NCI-H748 (cell line): ENCODE data around the gene GNB1.

Experiments used
- DNase-seq: peaks from one replicate; lab custom pipeline; 2025; ENCODE audit not compliant: unreplicated experiment; lab: John Stamatoyannopoulos, UW

The GNB1 gene

DNA sequence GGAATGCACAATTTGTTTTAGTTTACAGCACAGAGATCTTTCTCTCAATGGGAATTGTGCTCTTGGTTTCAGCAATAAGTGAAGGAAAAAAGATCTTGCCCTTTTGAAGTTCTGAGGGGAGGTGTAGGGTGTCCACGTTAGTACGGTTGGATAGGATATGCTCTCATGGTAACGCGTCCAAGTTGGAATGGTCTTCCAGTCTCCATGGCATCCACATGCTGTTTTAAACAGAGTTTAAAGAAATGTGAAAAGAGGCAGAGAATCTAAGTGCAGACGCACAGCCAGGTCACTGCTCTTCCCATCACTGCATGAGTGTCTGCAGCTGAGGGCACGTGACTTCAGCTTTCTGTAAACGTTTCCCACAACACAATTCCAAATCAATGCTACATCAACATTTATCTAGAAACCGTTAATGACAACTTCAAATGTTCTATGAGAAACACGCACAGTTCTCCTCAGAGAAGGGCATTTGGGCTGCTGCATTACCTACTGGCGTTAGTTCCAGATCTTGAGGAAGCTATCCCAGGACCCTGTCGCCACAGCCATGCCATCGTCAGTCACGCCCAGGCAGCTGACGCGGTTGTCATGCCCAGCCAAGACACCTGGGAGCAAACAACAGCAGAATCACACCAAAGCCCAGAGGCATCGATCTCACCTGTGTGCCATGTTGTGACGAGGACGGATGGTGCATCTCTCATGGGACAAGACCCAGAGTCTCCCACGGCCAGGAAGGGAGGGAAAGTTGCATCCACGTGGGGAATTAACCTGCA, 103.9 kb downstream of the GNB1 start:
- no peak for DNase-seq

DNA sequence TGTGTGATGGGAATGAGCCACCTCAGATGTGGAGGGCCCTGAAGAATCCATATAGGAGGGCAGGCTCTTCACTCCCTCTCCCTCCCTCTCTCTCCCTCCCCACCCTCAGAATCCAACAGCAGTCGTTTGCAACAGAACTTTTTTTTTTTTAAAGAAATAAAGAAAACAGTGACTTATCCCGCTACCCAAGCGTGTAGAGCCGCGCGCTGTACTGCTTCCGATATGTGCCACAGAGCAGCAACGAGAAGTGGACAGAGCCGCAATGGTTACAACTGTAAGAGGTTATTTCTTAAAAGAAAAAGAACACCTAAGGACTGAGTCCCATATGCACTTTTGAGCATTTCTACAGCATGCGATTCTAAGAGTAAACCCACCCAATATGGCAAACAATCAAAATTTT, 105.2 kb downstream of the GNB1 start:
- no peak for DNase-seq

DNA sequence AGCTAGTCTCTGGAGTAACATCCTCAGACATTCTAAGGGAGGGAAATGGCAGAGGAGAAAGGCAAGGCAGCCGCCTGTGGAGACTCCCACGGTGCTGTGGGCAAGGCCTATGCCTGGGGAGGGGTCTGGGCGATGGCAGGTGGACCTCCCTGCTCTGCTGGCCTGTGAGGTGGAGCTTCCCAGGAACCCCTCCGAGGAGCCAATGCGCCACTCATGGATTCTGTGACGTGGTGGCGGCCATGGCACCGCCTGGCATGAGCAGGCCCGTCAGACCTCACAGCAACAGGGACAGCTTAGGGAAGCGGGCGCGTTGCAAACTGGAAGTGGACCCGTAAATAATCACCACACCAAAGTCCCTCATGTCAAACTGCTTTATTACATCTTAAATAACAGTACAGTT, 106.0 kb downstream of the GNB1 start:
- DNase-seq: no peak

DNA sequence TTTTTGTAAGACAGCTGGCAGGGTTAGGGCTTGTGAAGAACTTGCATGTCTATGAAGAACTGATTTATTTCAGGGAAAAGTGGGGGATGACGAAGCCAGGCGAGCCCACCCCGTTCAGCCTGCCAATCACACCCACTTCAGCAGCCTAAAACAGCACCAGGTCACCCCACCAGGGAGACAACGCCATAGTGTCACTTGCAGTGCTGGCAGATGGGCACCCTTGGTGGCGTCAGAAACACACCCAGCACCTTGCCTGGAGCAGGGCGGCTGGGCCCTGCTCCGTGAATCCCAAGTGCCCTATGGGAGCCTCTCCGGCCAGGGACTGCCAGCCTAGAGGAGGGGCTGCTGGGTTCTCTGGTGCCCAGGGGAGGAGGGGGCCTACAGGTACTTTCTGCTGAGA, 107.6 kb downstream of the GNB1 start:
- DNase-seq: no peak

DNA sequence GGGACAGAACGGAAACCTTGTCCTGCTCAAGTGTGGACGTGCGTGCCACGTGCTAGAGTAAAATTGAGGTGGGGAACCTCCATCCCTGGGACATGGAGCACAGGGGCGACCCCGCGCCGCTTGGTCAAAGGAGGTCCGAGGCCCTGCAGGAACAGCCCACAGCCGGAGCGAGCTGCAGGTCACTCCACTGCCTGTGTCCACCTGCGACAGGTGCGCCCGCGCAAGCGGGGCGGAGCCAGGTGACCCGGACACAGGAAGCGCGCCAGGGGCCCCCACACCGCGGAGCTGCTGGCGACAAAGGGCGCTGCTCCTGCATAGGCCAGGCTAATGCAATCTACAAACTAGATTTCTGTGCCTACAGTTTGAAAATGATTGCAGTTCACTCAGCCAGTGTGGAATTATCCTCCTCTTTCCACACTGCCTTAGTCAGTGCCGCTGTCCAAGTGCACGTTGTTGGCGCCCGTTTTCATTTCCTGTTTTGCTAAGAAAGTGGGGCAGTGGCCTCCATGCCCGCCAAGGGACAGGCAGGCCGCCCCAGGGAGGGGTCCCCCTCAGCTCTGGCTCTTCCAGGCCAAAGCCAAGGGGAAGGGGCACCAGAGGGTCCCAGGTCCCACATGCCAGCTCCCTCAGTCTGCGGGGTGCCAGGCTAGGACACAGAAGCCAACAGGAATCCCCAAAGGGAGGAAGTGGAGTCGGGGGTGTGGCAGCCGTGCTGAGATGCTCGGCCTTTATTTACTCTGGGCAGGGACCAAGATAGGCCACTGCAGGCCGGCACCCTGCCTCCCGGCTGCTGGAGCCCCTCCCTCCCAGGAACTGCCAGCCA, 108.3 kb downstream of the GNB1 start:
- peak; percentile 56 for DNase-seq

DNA sequence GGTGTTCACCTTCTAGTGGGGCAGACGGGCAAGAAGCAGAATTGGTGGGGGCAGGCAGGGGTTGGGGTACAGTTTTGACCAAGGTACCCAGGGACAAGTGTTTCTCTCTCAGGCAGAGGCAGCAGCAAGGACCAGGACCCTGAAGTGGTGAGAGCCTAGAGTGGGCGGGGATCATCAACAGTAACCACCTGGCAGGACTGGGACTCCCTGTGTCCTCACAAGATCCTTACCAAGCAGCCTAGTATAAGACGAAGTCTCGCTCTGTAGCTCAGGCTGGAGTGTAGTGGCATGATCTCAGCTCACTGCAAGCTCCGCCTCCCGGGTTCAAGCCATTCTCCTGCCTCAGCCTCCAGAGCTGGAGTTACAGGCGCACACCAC, 109.4 kb downstream of the GNB1 start:
- no peak for DNase-seq

DNA sequence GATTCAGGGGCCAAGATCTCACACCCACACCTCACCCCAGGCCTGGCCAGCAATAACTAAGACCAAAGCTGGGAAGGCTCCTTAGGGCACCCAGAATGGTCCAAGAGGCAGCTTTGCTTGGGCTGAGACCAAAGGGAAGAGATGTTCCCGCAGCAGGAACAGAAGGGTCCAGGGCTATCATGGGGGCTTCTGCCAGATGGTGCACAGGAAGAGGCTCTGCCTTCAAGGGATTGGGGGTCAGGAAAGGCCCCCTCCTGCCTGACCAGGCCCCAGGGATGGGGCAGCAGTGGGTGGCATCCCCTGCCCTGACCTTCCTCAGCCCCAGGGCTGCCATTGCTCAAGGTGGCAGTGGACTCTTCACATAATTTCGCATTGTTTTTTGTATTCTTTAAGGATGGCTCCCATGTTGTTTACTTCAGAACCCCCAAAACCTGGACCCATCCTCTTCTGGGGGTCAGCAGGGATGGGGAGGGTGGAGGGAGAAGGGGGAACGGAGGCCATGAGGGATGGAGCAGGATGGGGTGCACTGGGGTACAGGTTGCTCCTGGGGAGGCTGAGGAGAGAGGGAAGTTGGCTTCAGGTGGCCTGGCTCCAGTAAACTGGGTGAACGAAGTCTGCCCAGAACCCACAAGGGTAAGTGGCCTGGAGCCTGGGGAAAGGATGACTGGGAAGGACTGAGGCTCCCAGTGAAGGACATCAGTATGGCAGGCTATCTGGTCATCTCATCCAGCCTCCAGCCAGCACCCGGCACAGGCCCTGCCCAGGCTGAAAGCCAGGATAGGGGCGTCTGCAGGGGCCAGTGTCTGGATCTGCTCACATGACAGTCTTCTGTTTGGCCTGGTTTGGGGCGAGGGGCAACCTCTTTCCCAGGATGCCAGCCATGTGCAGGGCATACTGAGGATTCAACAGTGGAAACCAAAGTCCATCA, 110.0 kb downstream of the GNB1 start:
- no peak for DNase-seq

DNA sequence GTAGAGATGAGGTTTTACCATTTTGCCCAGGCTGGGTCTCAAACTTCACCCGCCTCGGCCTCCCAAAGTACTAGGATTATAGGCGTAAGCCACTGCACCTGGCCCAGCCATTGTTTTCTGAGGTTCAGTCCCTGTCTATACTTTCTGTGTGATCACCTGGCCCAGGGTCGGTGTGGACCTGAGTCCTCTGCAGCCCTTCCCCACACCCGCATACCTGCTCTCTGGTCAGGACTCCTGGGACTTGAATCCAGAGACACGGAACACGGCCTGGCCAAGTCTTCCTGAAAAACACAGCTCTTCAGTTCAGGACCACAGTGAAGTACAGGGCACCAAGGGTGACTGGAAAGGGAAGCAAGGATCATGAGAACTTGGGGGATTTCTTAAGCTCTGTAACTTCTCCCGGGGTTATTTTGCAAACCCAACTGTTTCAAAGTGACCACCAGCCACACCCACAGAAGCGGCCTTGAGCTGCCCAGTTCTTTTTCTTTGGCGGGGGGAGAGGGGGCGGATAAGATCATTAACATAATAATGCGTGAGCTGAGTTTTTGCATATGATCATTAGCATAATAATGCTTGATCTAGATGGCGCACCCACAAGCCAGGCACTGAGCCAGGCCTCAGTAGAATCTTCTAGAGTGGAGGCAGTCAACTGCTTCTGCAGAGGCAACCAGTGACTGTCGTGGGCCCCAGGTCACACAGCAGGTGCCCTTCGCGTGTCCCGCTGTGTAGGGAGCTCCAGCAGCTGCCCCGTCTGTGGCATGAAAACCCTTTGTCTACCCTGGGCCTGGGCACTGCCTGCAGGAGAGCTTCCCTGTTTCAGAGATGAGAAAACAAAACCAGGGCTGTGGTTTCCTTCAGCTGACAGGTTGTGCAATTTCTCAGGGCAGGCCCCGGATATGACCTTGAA, 110.9 kb downstream of the GNB1 start:
- peak; percentile 15 for DNase-seq

DNA sequence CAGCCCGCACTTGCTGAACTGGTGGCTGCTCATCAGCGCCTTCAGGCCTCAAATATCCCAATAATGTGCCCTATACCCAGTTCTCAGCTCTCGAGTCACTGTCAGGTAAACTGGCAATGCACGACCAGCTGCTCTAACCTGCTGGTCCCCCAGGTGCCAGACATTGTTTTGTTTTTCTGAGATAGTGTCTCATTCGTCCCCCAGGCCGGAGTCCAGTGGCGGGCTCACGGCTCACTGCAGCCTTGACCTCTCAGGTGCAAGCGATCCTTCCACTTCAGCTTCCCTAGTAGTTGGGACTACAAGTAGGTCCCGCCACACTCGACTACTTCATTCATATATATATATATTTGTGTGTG, 111.6 kb downstream of the GNB1 start:
- peak; percentile 22 for DNase-seq

DNA sequence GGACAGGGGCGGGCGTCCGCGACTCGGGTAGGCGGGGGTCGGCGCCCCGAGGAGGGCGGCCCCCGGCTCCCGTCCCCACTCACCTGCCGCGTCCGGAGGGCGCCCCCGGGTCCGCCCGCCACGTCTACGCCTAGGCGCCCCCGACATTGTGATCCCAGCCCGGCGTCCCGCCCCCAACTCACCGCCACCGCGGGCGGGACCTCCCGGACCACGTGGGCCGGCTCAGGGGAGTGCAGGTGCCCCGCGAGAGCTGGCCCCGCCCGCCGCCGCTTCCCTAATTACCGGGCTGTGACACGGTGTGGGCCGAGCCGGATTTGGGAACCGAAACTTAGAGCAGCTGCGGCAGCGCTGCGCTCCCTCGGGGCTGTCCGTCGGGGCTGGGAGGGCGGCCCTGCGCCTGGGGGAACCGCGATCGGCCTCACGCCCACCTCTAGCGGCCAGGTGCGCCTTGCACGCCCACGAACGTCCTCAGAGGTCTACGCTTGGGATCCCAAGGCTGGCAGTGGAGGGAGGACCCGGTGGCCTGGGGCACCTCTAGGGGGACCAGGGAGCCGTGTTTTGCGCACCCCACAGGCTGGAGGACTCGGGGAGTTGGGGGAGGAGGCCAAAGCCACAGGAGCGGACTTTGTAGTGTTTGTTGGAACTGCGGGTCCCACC, 112.1 kb downstream of the GNB1 start:
- DNase-seq: peak; percentile 62

DNA sequence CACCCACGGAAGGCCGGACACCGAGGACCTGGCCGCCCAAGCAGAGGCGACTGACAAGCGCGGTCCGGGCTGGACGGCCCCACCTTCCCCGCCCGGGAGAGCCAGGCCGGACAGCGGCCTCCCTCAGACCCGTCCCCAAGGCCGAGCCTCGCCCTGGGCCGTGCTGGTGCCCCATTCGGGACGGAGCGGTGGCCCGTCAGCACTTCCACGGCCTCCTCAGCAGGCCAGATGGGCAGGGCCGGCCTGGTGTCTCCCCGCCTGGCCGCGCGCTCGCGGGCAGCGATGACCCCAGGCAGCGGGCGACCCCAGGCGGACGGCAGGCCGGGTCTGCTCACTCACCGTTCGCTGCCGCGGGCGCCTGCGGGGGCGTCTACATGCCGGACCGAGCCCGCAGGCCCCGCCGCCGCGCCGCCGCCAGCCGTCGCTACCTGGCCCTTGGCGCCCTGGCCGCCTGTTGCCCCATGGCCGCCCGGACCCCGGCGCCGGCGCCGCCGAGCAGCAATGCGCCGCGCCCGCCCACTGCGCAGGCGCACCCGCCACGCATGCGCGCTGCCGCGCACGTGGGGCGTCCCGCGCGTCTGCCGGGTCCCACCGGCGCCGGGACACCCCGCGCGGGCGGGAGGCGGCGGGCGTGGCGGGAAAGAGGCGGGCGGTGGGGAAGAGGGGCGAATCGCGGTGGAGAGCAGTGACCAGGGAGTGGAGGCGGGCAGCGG, 112.8 kb downstream of the GNB1 start, which contains the start of gene NADK:
Gene NADK (minus strand): TSS at position 521 of the 713 bp plus-strand sequence. CDS start 13,064 bp downstream, outside the sequence.
- peak; percentile 68 for DNase-seq

DNA sequence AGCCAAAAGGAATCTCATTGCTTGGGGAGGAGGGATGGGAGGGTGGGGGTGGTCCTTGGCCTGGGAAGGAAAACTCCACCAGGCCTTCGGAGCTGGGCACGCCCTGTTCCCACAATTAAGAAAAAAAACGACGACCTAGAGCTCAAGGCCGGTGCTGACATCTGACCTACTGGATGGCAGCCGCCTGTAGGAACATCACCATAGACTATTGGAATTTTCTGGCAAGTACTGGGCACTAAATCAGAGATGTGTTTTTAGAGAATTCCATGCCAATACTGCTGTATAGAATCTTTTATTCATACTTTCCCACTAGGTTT, 113.3 kb downstream of the GNB1 start:
- DNase-seq: peak; percentile 5

DNA sequence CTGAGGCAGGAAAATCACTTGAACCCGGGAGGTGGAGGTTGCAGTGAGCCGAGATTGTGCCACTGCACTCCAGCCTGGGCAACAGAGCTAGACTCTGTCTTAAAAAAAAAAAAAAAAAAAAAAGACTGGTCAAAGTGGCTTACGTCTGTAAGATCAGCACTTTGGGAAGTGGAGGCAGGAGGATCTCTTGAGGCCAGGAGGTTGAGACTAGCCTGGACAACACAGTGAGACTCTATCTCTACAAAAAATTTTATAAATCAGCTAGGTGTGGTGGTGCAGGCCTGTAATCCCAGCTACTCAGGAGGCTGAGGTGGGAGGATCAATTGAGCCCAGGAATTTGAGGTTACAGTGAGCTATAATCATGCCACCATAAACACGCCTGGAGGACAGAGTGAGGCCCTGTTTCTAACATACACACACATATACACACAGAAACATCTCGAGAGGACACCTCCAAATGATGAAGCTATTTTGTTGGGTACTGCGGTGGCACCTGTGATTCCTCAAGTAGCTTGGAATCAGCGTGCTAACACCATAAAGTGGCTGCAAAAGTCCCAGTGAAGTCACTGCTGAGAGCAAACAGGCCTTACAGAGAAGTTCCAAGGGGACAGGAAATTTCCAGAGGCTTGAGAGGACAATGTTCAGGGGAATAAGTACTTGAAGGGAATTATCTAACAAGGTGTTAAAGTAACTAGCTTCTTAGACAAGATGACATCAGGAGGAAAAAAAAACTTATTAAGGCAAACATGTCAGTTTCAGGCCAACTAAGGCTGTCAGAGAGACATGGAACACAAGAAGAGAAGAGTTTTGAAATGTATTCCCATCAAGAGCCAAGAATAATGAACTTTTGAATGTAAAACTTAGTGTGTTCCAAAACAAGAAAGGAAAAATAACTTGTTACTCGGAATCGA, 114.0 kb downstream of the GNB1 start:
- no peak for DNase-seq

DNA sequence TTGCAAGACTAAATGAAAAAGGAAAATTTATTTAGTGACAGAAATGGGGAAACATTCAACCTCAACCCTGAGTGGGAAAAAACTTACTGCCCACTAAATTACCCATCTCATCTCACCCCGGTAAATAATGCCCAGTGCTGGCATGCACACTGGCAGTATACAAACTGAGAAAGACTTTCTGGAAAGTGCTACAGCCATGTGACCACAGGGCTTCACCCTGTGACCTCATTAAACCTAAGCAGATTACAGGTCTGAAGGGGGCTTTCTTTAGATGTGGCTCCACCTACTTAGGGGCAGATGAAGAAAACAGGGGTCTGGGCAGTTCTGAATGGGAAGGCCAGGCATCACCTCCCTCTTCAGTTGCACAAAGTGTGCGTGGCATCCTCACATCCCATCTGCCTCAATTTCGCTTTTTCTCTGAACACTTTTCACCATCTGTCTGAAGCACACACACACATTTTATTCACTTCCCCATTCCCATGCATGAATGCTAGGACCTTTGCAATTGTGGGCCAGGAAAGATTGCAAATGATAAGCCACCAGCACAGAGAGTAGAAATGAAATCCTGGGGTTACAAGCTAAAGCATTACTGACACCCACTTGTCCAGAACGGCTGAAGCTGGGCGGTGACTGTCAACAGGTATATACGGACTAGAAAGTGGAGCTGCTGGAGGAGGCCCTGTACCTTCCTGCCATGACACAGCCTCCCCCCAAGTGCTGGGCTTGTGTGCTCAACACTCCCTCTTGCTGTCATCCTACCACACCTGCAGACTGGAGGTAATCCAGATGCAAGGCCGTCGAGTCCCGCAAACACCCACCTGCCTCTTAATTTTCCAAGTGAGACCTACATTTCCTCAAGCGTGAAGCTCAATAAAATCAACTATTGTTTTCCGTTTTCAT, 115.3 kb downstream of the GNB1 start:
- DNase-seq: peak; percentile 6

DNA sequence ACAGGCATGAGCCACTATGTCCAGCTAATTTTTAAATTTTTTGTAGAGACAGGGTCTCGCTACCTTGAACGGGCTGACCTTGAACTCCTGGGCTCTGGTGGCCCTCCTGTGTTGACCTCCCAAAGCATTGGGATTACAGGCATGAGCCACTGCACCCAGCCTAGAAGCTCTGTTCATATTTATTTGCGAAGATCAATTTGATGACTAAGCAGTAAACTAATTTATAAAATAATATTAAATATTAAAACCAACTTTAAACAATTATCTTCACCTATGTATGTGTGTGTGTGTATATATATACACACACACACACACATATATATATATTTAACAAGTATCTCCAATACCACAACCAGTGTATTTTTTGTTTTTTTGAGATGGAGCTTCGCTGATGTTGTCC, 117.0 kb downstream of the GNB1 start:
- no peak for DNase-seq

DNA sequence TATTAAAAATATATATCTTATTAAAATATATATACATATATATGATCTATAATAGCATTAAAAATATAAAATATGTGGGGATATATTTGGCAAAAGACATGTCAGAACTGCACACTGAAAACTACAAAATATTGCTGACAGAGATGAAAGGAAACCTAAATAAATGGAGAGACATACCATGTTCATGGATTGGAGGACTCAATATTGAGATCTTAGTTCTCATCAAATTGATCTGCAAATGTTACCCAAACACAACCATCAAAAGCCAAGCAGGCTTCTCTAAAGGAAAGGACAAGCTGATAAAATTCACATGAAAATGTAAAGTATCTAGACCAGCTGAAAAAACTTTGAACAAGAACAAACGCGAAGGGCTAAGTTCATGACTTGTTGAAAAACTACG, 119.8 kb downstream of the GNB1 start:
- DNase-seq: no peak

DNA sequence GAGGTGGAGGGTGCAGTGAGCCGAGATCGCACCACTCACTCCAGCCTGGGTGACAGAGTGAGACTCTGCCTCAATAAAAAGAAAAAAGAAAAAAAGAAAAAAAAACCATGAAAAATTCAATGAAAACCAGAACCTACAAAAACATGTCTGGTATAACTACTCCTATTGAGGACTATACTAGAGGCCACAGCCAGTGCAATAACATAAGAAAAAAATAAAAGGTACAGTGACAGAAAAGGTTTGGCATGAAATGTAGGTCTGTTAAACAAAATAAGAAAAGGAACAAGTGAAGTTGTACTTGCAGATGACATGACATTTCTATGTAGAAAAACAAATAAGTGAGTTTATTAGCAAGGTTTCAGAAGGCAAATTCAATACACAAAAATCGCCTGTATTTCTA, 120.8 kb downstream of the GNB1 start:
- DNase-seq: no peak
